Stimulated activated CD4-positive, alpha-beta T cell treated with anti-CD3 and anti-CD28 coated beads, Interleukin-15, amount 100 ng/mL, for 1 hour (primary cell): ENCODE measurements around the gene S100B.
"Not testable (repeated sequence)": the region's sequence is repeated elsewhere in the genome, so short reads cannot be mapped to it uniquely, and the experiment has no call there.

Source experiments
- DNase-seq, 2 donors: peaks; one replicate each; pipeline ENCODE4 v3.0.0-alpha.2; 2020; ENCODE audit warnings: low read depth in 1 of 2, low spot score in 1 of 2

The S100B gene

DNA sequence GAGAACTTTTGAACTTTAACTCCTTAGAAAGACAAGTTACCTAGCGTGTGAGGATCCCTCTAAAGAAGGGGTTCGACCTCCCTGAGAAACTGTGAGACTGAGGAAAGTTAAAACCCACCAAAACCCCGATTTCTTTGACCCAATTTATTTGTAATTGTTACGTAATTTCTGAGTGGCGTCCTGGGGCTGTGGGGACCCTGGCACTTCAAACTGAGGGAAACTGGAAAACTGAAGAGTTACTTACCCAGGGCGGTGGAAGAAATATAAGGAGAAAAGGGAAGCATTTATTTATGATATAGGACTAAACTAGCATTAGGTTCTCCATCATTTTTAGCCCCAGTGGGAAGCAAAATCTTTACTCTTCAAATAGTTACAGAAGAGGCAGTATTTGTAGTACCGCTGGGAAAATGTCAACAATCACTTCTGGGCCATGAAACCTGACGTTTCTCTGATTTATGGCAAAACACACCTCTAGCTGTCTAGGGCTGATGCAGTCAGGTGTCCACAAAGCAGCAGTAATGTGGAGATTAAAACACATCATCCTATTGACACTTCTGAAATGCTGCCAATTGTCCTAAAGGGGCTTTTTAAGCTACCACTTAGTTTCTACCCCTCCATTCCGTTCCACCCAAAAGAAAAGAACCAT is 430 bp downstream of the S100B start:
- DNase-seq = no peak

DNA sequence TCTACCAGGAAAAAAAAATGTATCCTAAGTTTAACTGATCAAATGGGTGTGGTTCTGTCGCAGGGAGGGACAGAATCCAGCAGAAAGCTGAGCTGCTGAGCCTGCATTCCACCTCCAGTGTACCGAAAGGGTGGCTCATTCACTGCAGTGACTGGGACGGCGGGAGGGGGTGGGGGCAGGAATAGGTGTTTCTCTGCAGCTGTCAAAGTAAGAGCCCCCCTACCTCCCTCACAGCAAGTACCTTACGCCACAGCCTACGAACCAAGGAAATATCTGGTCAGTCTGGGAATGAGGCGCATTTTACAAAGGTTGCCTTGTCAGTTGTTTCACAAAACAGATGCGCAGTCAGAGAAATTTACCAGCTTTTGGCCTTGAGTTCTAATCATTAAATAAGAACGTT is 1.7 kb downstream of the S100B start:
- DNase-seq = no peak

DNA sequence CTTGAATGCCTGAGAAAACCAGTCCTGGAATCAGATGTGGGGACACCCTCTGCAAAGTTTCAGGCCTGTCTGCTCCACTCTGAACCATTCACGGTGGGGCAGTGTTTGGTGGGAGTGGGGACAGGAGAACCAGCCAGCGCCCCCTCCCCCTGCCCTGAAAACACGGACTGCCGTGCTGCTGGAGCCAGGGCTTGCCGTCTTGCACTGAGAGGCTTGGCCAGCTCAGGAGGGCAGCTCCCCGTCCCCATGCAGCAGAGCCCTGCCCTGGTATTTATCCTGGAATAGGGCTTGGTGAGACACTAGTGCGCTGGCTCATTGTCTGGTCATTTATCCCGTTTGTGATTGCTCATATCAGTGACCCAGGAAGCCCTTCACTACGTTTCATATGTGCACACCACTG is 3.9 kb downstream of the S100B start:
- DNase-seq = no peak

DNA sequence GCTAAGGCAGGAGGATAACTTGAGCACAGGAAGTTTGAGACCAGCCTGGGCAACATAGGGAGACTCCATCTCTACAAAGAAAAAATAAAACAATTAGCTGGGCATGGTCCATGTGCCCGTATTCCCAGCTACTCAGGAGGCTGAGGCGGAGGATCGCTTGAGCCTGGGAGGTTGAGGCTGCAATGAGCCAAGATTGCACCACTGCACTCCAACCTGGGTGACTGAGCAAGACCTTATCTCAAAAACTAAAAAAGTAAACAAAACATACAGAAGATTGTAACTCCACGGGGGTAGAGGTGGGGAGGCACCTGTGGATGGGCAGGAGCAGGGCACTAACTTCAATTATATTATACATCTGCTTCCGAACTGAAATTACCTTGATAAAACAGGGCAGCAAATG is 4.6 kb downstream of the S100B start:
- no peak for DNase-seq

DNA sequence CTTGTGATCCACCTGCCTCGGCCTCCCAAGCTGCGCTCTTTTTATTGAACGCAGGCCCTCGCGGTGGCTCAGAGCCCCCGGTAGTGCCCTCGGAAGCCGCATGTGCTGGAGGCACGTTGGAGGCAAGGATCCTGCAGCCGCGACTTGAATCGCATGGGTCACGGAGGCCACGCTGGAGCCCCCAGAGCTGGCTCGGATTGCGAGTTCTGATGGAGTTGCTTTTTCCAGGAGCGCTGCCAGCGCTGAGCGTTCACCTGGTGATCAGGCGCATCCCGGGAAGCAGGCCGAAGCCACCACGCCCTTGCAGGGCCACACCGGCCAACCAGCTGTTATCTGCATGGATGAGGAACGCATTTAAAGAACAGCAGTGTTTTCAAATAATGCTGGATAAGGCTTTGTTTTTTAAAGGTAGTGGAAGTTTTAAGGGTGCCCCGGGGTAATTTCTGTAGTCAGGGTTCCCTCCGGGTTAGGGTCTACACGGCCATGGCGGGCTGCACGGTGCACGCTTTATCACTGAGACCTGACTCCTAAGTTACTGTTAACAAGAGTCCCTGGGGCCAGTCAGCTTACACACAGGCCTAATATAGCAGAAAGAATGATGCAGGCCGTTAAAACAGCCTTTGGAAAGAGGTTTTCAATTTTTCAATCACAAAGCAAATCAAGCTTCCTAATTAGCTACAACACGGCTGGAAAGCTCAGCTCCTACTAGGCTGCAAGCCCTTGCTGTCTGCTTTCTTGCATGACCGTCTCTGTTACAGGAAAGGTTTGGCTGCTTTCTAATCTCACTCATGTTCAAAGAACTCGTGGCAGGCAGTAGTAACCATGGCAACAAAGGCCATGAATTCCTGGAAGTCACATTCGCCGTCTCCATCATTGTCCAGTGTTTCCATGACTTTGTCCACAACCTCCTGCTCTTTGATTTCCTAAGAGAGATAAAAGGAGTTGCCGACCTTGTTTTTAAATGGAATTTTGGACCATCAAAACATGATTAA is 6.0 kb downstream of the S100B start:
- no peak for DNase-seq

DNA sequence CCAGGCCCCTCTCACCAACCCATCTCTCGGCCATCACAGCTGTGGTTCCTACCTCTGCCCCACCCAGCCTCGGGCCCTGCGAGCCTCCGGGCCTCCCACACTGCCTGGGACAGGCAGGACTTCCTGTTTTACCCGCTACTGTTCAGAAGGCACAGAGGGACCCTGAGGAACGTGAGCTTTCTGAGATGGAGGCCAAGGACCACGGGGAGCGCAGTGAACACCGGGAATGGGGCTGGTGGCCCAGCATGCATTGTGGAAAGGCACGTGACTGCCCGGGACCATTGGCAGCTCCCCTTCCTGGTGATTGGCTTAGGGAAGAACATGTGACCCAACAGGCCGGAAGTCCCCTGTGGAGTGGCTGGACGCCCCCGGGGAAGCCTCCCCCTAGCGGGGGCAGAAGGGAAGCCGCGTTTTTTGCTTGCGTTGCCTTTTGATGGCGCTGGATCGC is 7.0 kb downstream of the S100B start:
- no peak for DNase-seq

DNA sequence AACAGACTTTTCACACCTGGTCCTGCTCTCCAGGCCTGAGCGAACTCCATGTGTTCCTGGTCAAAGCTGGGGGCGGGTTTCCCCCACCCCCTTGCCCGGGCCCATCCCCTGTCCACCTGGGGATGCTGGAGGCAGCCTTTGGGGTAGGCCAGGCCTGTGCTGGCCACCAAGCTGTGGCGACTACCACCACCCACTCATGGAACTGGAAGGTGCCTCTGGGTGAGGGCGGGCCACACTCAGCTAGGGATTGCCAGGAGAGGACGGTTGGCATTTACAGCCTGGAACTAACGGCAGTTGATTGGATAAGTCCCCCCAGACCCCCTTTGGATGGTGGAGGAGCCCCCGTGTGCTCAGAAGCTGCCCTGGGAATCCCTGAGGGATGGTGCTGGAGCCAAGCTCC is 7.9 kb downstream of the S100B start:
- no peak for DNase-seq

DNA sequence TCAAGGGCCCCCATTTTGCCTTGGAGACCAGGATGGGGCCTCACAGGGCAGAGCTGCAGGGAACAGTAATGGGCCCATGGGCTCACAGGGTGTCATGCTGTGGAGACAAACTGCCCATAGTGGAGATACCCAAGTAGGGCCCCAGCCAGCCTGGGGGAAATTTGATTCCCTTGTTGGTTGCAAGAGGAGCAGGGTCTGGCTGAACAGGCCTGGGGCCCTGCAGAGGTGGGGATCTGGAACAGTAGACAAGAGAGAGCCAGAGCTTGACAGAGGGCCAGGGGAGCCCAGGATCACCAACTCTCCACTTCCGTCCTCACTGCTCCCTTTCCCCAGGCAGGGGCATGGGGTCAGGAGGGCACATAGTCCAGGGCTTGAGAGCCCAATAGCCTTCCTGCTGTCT is 8.7 kb downstream of the S100B start:
- DNase-seq = no peak

DNA sequence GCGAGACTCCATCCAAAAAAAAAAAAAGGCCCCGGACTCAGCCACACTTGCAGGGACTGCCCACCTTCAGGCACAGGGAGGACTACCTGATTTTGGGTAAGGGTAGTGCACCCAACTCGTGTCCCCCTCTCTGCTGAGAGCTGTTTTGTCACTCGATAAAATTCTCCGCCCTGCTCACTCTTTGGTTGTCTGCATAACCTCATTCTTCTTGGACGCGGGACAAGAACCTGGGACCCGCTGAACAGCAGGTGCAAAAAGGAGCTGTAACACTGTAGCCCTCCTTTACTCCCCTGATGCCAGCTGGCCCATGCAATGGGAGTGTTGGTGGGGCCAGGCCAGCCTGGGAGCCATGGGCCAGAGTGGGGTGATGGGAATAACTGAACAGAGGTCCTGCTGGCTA is 10.6 kb downstream of the S100B start:
- no peak for DNase-seq

DNA sequence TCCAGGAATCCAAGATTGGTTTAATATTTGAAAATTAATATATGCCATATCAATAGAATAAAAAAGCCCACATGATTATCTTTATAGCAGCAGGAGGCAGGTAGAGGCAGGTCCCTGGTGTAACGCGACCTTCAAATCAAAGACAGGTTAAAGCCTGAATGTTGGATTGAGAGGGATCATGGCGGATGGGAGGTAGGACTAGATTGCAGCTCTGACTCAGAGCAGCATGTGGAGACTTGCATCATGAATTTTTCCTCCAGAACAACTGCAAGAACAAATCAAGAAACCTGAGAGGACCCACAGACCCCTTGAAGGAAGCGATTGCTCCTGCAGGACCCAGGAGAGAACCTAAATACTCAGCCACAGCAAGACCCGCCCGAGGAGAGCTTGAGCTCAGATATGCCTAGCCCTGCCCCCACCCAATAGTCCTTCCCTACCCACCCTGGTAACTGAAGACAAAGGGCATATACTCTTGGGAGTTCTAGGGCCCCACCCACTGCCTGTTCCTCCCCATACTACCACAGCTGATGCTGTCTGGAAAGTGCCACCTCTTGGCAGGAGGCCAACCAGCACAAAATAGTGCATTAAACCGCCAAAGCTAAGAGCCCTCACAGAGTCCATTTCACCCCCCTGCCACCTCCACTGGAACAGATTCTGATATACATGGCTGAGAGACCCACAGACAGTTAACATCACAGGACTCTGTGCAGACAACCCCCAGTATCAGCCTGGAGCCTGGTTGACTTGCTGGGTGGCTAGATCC is 19.5 kb downstream of the S100B start:
- DNase-seq = no peak

DNA sequence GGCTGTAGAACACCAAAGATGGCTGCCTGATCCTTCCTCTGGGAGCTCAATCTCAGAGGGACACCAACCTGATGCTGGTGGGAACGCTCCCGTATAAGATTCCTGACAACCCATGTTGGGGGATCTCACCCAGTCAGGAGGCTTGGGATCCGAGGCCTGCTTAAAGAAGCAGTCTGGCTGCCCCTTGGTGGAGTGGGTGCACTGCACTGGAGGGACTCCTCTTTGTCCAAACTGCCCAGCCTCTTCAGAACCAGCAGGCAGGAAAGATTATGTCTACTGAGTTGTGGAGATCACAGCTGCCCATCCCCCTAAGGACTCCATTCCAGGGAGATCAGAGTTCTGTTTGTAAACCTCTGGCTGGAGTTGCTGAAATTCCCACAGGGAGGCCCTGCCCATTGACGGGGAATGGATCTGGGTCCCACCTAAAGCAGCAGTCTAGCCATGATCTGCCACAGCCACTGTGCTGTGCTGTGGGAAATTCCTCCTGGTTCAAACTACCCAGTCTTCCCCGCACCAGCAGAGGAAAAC is 23.0 kb downstream of the S100B start:
- no peak for DNase-seq

DNA sequence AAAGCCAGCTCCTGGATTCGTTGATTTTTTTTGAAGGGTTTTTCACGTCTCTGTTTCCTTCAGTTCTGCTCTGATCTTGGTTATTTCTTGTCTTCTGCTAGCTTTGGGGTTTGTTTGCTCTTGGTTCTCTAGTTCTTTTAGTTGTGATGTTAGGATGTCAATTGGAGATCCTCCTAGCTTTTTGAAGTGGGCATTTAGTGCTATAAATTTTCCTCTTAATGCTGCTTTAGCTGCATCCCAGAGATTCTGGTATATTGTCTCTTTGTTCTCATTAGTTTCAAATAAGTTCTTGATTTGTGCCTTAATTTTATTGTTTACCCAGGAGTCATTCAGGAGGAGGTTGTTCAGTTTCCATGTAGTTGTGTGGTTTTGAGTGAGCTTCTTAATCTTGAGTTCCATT is 25.5 kb downstream of the S100B start:
- DNase-seq = not testable (repeated sequence)

DNA sequence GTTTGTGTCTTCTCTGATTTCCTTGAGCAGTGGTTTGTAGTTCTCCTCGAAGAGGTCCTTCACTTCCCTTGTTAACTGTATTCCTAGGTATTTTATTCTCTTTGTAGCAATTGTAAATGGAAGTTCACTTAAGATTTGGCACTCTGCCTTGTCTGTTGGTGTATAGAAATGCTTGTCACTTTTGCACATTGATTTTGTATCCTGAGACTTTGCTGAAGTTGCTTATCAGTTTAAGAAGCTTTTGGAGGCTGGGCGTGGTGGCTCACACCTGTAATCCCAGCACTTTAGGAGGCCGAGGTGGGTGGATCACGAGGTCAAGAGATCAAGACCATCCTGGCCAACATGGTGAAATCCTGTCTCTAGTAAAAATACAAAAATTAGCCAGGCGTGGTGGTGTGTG is 27.1 kb downstream of the S100B start:
- not testable (repeated sequence) for DNase-seq

DNA sequence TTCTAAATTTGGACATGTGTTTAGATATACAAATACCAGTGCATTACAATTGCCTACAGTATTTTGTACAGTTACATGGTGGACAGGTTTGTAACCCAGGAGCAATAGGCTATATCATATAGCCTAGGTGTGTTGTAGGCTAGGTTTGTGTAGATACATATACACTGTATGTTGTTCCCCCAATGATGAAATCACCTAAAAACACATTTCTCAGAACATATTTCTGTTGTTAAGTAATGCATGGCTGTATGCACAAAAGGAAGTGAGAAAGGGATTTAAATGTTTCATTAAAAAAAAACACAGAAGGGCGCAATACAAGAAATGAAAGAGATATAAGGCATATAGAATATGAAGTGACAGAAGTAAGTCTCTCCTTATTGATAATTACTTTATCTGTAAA is 32.0 kb downstream of the S100B start:
- no peak for DNase-seq

DNA sequence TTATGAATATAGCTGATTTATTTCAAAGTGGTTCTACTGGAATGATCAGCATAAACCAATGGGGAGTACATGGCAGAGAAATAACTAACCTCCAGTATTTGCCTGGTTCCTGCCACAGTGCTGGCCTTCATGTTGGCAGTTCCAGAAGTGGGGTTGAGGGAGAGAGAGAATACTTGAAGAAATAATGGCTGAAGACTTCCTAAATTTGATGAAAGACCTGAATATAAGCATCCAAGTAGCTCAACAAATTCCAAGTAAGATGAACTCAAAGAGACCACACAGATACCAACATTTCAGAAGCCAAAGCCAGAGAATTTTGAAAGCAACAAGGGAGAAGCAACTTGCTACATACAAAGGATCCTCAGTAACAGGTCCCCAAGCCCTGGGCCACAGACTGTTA is 34.3 kb downstream of the S100B start:
- DNase-seq = no peak

DNA sequence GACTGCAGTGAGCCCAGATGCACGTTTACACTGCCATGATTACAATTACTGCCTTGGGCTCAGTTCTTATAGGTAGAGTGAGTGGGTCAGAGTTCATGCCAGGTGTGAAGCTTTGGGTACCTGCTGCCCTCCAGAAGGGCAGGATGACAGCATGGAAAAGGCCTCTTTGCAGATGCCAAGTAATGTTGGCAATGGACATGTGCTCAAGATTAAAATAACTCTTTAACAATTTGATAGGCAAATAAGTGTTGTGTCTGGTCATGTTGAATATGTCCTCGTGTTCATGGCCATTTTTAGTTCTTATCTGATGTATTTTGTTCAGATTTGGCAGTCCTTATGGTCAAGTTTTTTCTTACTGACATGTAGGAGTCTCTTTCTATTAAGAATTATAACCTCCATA is 34.8 kb downstream of the S100B start:
- DNase-seq = no peak

DNA sequence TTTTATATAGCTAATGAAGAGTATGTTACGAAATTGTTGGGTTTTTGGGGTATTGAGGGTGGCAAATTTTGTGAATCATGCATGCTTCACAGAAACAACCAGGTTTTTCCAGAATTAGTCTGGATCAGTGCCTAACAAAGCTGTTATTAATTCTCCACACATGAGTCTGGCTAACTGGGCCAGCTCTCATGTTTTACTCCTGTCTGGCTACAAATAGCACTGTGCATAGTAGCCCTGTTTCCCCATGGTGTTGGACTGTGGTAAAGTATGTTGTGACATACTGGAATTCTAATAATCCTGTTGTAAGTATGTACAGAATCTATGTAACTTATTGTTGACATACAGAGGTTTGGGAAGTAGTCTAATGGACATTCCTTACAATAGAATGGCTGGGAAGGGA is 35.8 kb downstream of the S100B start:
- no peak for DNase-seq

DNA sequence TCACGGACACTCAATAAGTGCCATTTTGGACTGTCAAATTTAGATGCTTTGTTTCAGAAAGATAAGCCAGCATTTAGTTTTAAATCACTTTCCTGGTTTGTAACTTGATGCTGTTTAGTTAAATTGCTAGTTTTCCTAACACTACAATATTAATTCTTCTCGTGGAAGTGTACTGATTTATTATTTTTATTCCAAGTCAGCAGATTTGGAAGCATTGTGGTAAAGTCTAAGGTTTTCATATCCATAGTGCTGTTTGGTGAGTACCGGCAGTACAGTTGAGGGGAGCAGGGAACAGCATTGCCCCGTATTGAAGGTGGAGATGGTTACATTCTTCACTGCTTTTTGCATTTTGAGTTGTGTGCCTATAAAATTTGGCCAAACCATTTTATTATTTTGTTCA is 36.3 kb downstream of the S100B start:
- DNase-seq = no peak

DNA sequence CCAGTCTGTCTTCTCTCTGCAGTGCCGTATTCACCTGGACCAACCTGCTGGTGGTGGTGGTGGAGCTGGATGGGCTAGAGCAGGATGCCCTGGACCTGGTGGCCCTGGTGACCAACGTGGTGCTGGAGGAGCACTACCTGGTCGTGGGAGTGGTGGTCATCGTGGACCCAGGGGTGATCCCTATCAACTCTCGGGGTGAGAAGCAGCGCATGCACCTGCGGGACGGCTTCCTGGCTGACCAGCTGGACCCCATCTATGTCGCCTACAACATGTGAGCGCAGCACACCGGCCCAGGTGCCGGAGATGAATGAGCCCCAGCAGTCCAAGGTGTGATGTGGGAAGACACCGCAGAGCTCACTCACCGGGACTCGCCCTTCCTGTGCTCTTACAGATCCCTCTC is 37.5 kb downstream of the S100B start:
- DNase-seq = no peak

DNA sequence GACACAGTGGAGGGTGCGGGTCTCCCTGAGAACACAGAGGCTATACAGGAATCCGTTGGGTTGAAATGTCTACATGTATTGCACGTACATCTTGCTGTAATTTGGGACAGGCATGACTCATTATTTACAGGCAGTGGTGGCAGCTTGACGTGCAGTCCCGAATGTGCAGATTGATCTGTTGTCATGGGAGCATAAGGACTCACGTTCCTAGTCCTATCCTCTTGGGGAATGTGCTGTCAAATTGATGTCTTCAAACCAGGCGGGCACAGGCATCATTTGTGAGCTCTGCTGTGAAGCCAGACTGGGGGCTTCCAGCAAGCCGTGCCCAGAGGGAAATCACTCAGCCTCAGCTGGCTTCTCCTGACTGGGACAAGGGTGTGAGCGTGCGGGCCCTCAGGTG is 40.5 kb downstream of the S100B start:
- no peak for DNase-seq

DNA sequence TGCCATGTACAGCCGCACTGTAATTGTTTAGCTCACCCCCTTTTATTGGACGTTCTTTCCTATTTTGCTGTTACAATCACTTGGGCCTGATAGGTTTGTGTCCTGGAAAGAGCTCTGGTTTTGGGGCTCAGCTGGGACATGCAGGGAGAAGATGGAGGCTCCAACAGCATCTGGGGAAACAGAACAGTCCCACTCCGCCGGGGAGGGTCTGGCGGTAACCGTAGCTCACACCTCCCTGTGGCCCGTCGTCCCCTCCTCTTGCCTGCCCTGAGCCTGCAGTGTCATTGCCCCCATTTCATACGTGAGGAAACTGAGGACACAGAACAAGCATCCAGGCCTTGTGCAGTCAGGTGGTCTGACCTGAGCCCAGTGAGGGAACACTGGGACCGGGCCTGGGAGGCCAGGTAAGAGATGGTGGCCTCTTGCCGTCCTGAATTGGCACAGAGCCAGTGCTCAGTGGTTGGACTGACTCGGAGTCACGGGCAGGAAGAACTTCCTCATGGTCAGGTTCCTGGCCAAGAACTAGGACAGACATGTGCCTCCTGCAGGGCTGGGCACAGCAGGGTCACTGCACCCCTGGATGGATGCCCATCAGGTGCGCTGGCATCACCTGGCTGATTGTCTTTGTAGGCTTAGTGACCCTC is 41.8 kb downstream of the S100B start:
- no peak for DNase-seq
